SU-DHL-6 (cell line): ENCODE measurements around the gene STRA8.
A peak's percentile ranks its signal among the peaks of the same experiment; 100 is the strongest.

Experiments used
- H2AFZ ChIP-seq: fragments of 200-600 bp; sonication (generic); 2 replicates; pipeline ENCODE4 v1.6.1; 2014; ENCODE audit warnings: low read depth, mild to moderate bottlenecking, moderate library complexity, mixed read lengths, antibody characterized with exemption, low read length; ENCODE audit not compliant: severe bottlenecking
- H3F3A ChIP-seq: fragments of 200-600 bp; shearing (Covaris generic); 2 replicates; pipeline ENCODE4 v1.6.0; 2016; ENCODE audit warnings: antibody characterized with exemption, mild to moderate bottlenecking; ENCODE audit not compliant: insufficient read depth
- H3K27ac ChIP-seq: fragments of 200-600 bp; sonication (generic); 2 replicates; pipeline ENCODE4 v1.5.1; 2016; ENCODE audit warnings: low read depth, mild to moderate bottlenecking, low read length, moderate library complexity, mixed read lengths
- H3K27me3 ChIP-seq: fragments of 200-600 bp; sonication (generic), shearing (Covaris generic); 2 replicates; pipeline ENCODE4 v1.6.0; 2014; ENCODE audit warnings: mild to moderate bottlenecking, low read length
- H3K36me3 ChIP-seq: fragments of 200-600 bp; sonication (generic); 2 replicates; pipeline ENCODE4 v1.6.1; 2014; ENCODE audit warnings: mild to moderate bottlenecking, low read length, mixed read lengths
- H3K4me2 ChIP-seq: fragments of 300-600, 200-600 bp; shearing (Covaris generic), sonication (generic); 2 replicates; pipeline ENCODE4 v1.6.0; 2014; ENCODE audit warnings: low read length, low read depth, mild to moderate bottlenecking; ENCODE audit not compliant: poor library complexity, severe bottlenecking
- H3K4me3 ChIP-seq: fragments of 200-600 bp; sonication (generic); 2 replicates; pipeline ENCODE4 v1.5.1; 2014; ENCODE audit warnings: antibody characterized with exemption, low read length, mild to moderate bottlenecking, mixed read lengths; ENCODE audit not compliant: insufficient read depth, poor library complexity, severe bottlenecking
- H3K79me2 ChIP-seq: fragments of 200-600 bp; sonication (generic); 2 replicates; pipeline ENCODE4 v1.6.1; 2014; ENCODE audit warnings: mild to moderate bottlenecking, low read length, moderate library complexity; ENCODE audit not compliant: insufficient read depth
- H3K9ac ChIP-seq: fragments of 200-600 bp; sonication (generic); 2 replicates; pipeline ENCODE4 v1.7.0; 2014; ENCODE audit warnings: mild to moderate bottlenecking, low read length
- H3K9me2 ChIP-seq: fragments of 200-600 bp; sonication (generic); replicated peaks from 2 replicates; pipeline ENCODE4 v1.6.1; 2014; ENCODE audit warnings: low read length; ENCODE audit not compliant: insufficient read depth
- H3K9me3 ChIP-seq: fragments of 200-600 bp; sonication (generic); 2 replicates; pipeline ENCODE4 v1.6.1; 2014; ENCODE audit warnings: low read length, mixed read lengths; ENCODE audit not compliant: insufficient read depth
- H4K20me1 ChIP-seq: fragments of 200-600 bp; sonication (generic); 2 replicates; pipeline ENCODE4 v1.6.1; 2014; ENCODE audit warnings: low read depth, mild to moderate bottlenecking, antibody characterized with exemption, low read length, moderate library complexity, mixed read lengths
- CTCF ChIP-seq: fragments of 200-600 bp; sonication (generic); IDR thresholded peaks from one replicate; pipeline ENCODE4 v1.5.1; 2017; ENCODE audit warnings: antibody characterized with exemption, mild to moderate bottlenecking, low read length, moderate library complexity; ENCODE audit not compliant: insufficient read depth, poor library complexity, severe bottlenecking
- EZH2phosphoT487 ChIP-seq: fragments of 200-600 bp; sonication (generic), shearing (Covaris generic); conservative IDR thresholded peaks from 2 replicates; pipeline ENCODE4 v1.6.1; 2018; ENCODE audit warnings: mild to moderate bottlenecking, antibody characterized with exemption, low read length, moderate library complexity, mixed read lengths

Gene STRA8

GRCh38 chr7:135234727-135235126, 1.1 kb downstream of the STRA8 start:
- Histone ChIP-seq H3K27me3 (no peaks in the 10 kb centered on the region), H3K27ac (no peak overlapping the region), H3K4me2 (no peak overlapping the region), H3K79me2 (no peaks in the 10 kb centered on the region), H3K36me3 (no peaks in the 10 kb centered on the region), H3K9ac (no peak overlapping the region), H3F3A (no peaks in the 10 kb centered on the region), H3K9me3 (no peaks in the 10 kb centered on the region), H2AFZ (no peak overlapping the region), H3K9me2 (no peaks in the 10 kb centered on the region), H3K4me3 (no peak overlapping the region), H4K20me1 (no peaks in the 10 kb centered on the region)
- TF ChIP-seq CTCF (no peak), EZH2phosphoT487 (no peak)

- no peak overlapping the region for H3K4me2 ChIP-seq
- no peaks in the 10 kb centered on the region for H3K79me2 ChIP-seq
- H3K9me2 ChIP-seq = no peaks in the 10 kb centered on the region
- H3K36me3 ChIP-seq = no peaks in the 10 kb centered on the region
- H3K27me3 ChIP-seq = no peaks in the 10 kb centered on the region
- no peak overlapping the region for H2AFZ ChIP-seq
- H4K20me1 ChIP-seq = no peaks in the 10 kb centered on the region
- no peaks in the 10 kb centered on the region for H3F3A ChIP-seq
- TF ChIP-seq EZH2phosphoT487 = no peak
- TF ChIP-seq CTCF = no peak
- no peaks in the 10 kb centered on the region for H3K9me3 ChIP-seq
- no peak overlapping the region for H3K27ac ChIP-seq
- H3K9ac ChIP-seq = no peak overlapping the region
- no peak overlapping the region for H3K4me3 ChIP-seq
These were observed 2.2 kb downstream of the STRA8 start for GRCh38 chr7:135235841-135236240.

- H3K4me3 ChIP-seq = no peak overlapping the region
- no peak overlapping the region for H3K27ac ChIP-seq
- H3K79me2 ChIP-seq = no peaks in the 10 kb centered on the region
- H3K9me2 ChIP-seq = no peaks in the 10 kb centered on the region
- TF ChIP-seq EZH2phosphoT487 = no peak
- no peak for TF ChIP-seq CTCF
- no peak overlapping the region for H3K9ac ChIP-seq
- no peaks in the 10 kb centered on the region for H3K27me3 ChIP-seq
- no peak overlapping the region for H2AFZ ChIP-seq
- no peaks in the 10 kb centered on the region for H3K9me3 ChIP-seq
- no peaks in the 10 kb centered on the region for H3F3A ChIP-seq
- H4K20me1 ChIP-seq = no peaks in the 10 kb centered on the region
- no peaks in the 10 kb centered on the region for H3K36me3 ChIP-seq
- H3K4me2 ChIP-seq = no peak overlapping the region
These were observed 3.1 kb downstream of the STRA8 start for GRCh38 chr7:135236727-135237126.

- H3K9ac ChIP-seq = no peak overlapping the region
- H3K27me3 ChIP-seq = no peaks in the 10 kb centered on the region
- no peaks in the 10 kb centered on the region for H3K9me3 ChIP-seq
- H3K79me2 ChIP-seq = no peaks in the 10 kb centered on the region
- H3K9me2 ChIP-seq = no peaks in the 10 kb centered on the region
- TF ChIP-seq CTCF (peak; percentile 13), EZH2phosphoT487 (no peak)
- no peaks in the 10 kb centered on the region for H3F3A ChIP-seq
- no peaks in the 10 kb centered on the region for H3K36me3 ChIP-seq
- H3K4me2 ChIP-seq = no peak overlapping the region
- H3K27ac ChIP-seq = no peak overlapping the region
- no peak overlapping the region for H3K4me3 ChIP-seq
- no peak overlapping the region for H2AFZ ChIP-seq
- H4K20me1 ChIP-seq = no peaks in the 10 kb centered on the region
These were observed 4.6 kb downstream of the STRA8 start for GRCh38 chr7:135238112-135238744.
